ENCODE data around the gene COLQ.
"Not testable (repeated sequence)": the region's sequence is repeated elsewhere in the genome, so short reads cannot be mapped to it uniquely, and the experiment has no call there.

Gene COLQ

GRCh38 chr3:15493436-15493835 is 28.1 kb downstream of the COLQ start:
- in situ Hi-C loops (cut with HindIII; ENCODE audit: low sequenced_read_pairs) = no loop called here

- in situ Hi-C loops (cut with HindIII; ENCODE audit: low sequenced_read_pairs) = no loop called here
Observed at GRCh38 chr3:15492847-15493360, 28.6 kb downstream of the COLQ start.

- in situ Hi-C loops (cut with HindIII; ENCODE audit: low sequenced_read_pairs) = no loop called here
Observed at GRCh38 chr3:15491143-15491542, 30.4 kb downstream of the COLQ start.

GRCh38 chr3:15490158-15490557 is 31.3 kb downstream of the COLQ start:
- in situ Hi-C loops (cut with HindIII; ENCODE audit: low sequenced_read_pairs) = no loop called here

- in situ Hi-C loops (cut with HindIII; ENCODE audit: low sequenced_read_pairs) = no loop called here
Observed at GRCh38 chr3:15488002-15488401, 33.5 kb downstream of the COLQ start.

- in situ Hi-C loops (cut with HindIII; ENCODE audit: low sequenced_read_pairs) = no loop called here
Observed at GRCh38 chr3:15486979-15487378, 34.5 kb downstream of the COLQ start.

GRCh38 chr3:15486020-15486419 is 35.5 kb downstream of the COLQ start:
- in situ Hi-C loops (cut with HindIII; ENCODE audit: low sequenced_read_pairs) = no loop called here

GRCh38 chr3:15484551-15484950 is 37.0 kb downstream of the COLQ start:
- in situ Hi-C loops (cut with HindIII; ENCODE audit: low sequenced_read_pairs) = not testable (repeated sequence)

GRCh38 chr3:15479400-15480224 is 41.9 kb downstream of the COLQ start:
- in situ Hi-C loops (cut with HindIII; ENCODE audit: low sequenced_read_pairs) = no loop called here

GRCh38 chr3:15478640-15478979 is 42.9 kb downstream of the COLQ start:
- in situ Hi-C loops (cut with HindIII; ENCODE audit: low sequenced_read_pairs) = no loop called here

GRCh38 chr3:15477951-15478639 is 43.4 kb downstream of the COLQ start:
- in situ Hi-C loops (cut with HindIII; ENCODE audit: low sequenced_read_pairs) = no loop called here

- in situ Hi-C loops (cut with HindIII; ENCODE audit: low sequenced_read_pairs) = no loop called here
Observed at GRCh38 chr3:15476378-15476777, 45.1 kb downstream of the COLQ start.

GRCh38 chr3:15475161-15475560 is 46.3 kb downstream of the COLQ start:
- in situ Hi-C loops (cut with HindIII; ENCODE audit: low sequenced_read_pairs) = no loop called here

- in situ Hi-C loops (cut with HindIII; ENCODE audit: low sequenced_read_pairs) = no loop called here
Observed at GRCh38 chr3:15471861-15472260, 49.6 kb downstream of the COLQ start.

GRCh38 chr3:15470849-15471248 is 50.7 kb downstream of the COLQ start:
- in situ Hi-C loops (cut with HindIII; ENCODE audit: low sequenced_read_pairs) = no loop called here

- in situ Hi-C loops (cut with HindIII; ENCODE audit: low sequenced_read_pairs) = no loop called here
Observed at GRCh38 chr3:15470261-15470660, 51.2 kb downstream of the COLQ start.

GRCh38 chr3:15467227-15468181 is 54.0 kb downstream of the COLQ start:
- in situ Hi-C loops (cut with HindIII; ENCODE audit: low sequenced_read_pairs) = no loop called here

GRCh38 chr3:15465876-15466585 is 55.5 kb downstream of the COLQ start:
- in situ Hi-C loops (cut with HindIII; ENCODE audit: low sequenced_read_pairs) = no loop called here

GRCh38 chr3:15462451-15462850 is 59.1 kb downstream of the COLQ start:
- in situ Hi-C loops (cut with HindIII; ENCODE audit: low sequenced_read_pairs) = no loop called here

GRCh38 chr3:15460891-15461531 is 60.5 kb downstream of the COLQ start:
- in situ Hi-C loops (cut with HindIII; ENCODE audit: low sequenced_read_pairs) = no loop called here

Data from DLD1 (cell line).